Tibial artery (tissue), 4 donors: ENCODE measurements around the gene NRF1.
A peak's percentile ranks its signal among the peaks of the same experiment; 100 is the strongest.

Experiments
- DNase-seq, 2 donors: peaks; one replicate each; pipeline ENCODE4 v3.0.0-alpha.2; 2019
- H3K27ac ChIP-seq, 2 donors: fragments of 200-600 bp; sonication (generic) in 1 of 2; 1 replicate in 1 of 2; 2 replicates in 1 of 2; pipeline ENCODE4 v1.5.1; 2018 to 2019; ENCODE audit warnings: mild to moderate bottlenecking in 1 of 2
- H3K27me3 ChIP-seq, 2 donors: fragments of 200-600 bp; sonication (generic) in 1 of 2; one replicate each; pipeline versions ENCODE4 v1.5.1 to v1.6.0; 2016 to 2019
- H3K36me3 ChIP-seq, 3 donors: fragments of 200-600 bp; sonication (generic) in 2 of 3; one replicate each; pipeline ENCODE4 v1.5.1; 2016 to 2019; ENCODE audit warnings: mild to moderate bottlenecking in 2 of 3
- H3K4me1 ChIP-seq, 4 donors: fragments of 200-600 bp; sonication (generic) in 2 of 4; 1 replicate in 3 of 4; 2 replicates in 1 of 4; pipeline ENCODE4 v1.5.1; 2016 to 2019
- H3K4me3 ChIP-seq, 2 donors: fragments of 200-600 bp; sonication (generic) in 1 of 2; 1 replicate in 1 of 2; 2 replicates in 1 of 2; pipeline ENCODE4 v1.5.1; 2018 to 2019; ENCODE audit warnings: mild to moderate bottlenecking in 2 of 2
- H3K9me3 ChIP-seq, 3 donors: fragments of 200-600 bp; sonication (generic) in 1 of 3; one replicate each; pipeline ENCODE4 v1.5.1; 2016 to 2019
- CTCF ChIP-seq, 2 experiments: fragments of 200-600 bp in 1 of 2; fragments of 450-650 bp in 1 of 2; IDR thresholded peaks; one replicate each; pipeline ENCODE4 v1.5.1; 2017 to 2019; ENCODE audit warnings: antibody characterized with exemption in 2 of 2, mild to moderate bottlenecking in 1 of 2, moderate library complexity in 1 of 2
- intact Hi-C: fragments of 100-400 bp; cut with DNase I; formaldehyde crosslinking; loops from one replicate; pipeline ENCODE4 v1.15.0; 2023; ENCODE audit warnings: low total_unique reads

NRF1 gene

GRCh38 chr7:129610709-129611245, 743 bp upstream of the NRF1 start:
- no peak for DNase-seq
- H3K27me3 ChIP-seq: no peaks in the 10 kb centered on the region
- H3K4me1 ChIP-seq: peaks cover 0 to 43% (median 13%) of the 10 kb centered on the region in 4 donors
- no peaks in the 10 kb centered on the region for H3K9me3 ChIP-seq
- intact Hi-C loops: loop anchor here (10.0 kb wide), 1 partner anchor 214 kb away; no protein-coding TSS in a partner anchor
- peak overlapping the region; percentile 93 to 95 for H3K27ac ChIP-seq
- TF ChIP-seq CTCF (IDR thresholded peaks at IDR 0.05): no peak
- peak overlapping the region; percentile 75 to 92 for H3K4me3 ChIP-seq
- peaks cover 0 to 4% (median 0%) of the 10 kb centered on the region in 3 donors for H3K36me3 ChIP-seq

- H3K36me3 ChIP-seq: peaks cover 0 to 4% (median 0%) of the 10 kb centered on the region in 3 donors
- H3K9me3 ChIP-seq: no peaks in the 10 kb centered on the region
- H3K27me3 ChIP-seq: no peaks in the 10 kb centered on the region
- H3K4me1 ChIP-seq: peaks cover 0 to 55% (median 18%) of the 10 kb centered on the region in 4 donors
- peak overlapping the region; percentile 93 to 95 for H3K27ac ChIP-seq
- TF ChIP-seq CTCF (IDR thresholded peaks at IDR 0.05): peak; percentile 43 to 50
- intact Hi-C loops: loop anchor here (10.0 kb wide), 1 partner anchor 212 kb away; no protein-coding TSS in a partner anchor
- DNase-seq: peak; percentile 67 to 70
- peak overlapping the region; percentile 75 to 92 for H3K4me3 ChIP-seq
Observed at GRCh38 chr7:129612112-129613015, 844 bp downstream of the NRF1 start.

GRCh38 chr7:129613016-129613337, 1.5 kb downstream of the NRF1 start:
- peak overlapping the region; percentile 93 to 95 for H3K27ac ChIP-seq
- H3K4me1 ChIP-seq: peaks cover 0 to 61% (median 20%) of the 10 kb centered on the region in 4 donors
- H3K27me3 ChIP-seq: no peaks in the 10 kb centered on the region
- DNase-seq: no peak
- peak overlapping the region; percentile 75 to 92 for H3K4me3 ChIP-seq
- no peaks in the 10 kb centered on the region for H3K9me3 ChIP-seq
- TF ChIP-seq CTCF (IDR thresholded peaks at IDR 0.05): no peak
- intact Hi-C loops: loop anchor here (10.0 kb wide), 1 partner anchor 212 kb away; no protein-coding TSS in a partner anchor
- peaks cover 0 to 4% (median 0%) of the 10 kb centered on the region in 3 donors for H3K36me3 ChIP-seq

GRCh38 chr7:129615018-129615417, 3.5 kb downstream of the NRF1 start:
- Histone ChIP-seq H3K4me3 (no peak overlapping the region), H3K27me3 (no peaks in the 10 kb centered on the region), H3K4me1 (peaks cover 0 to 68% (median 20%) of the 10 kb centered on the region in 4 donors), H3K9me3 (no peaks in the 10 kb centered on the region), H3K27ac (no peak overlapping the region), H3K36me3 (no peaks in the 10 kb centered on the region)
- no peak for TF ChIP-seq CTCF (IDR thresholded peaks at IDR 0.05)
- intact Hi-C loops: loop anchor here (10.0 kb wide), 1 partner anchor 210 kb away; no protein-coding TSS in a partner anchor
- DNase-seq: no peak

- DNase-seq: no peak
- Histone ChIP-seq H3K27me3 (no peaks in the 10 kb centered on the region), H3K27ac (no peak overlapping the region), H3K9me3 (no peaks in the 10 kb centered on the region), H3K36me3 (no peaks in the 10 kb centered on the region), H3K4me3 (no peak overlapping the region), H3K4me1 (peaks cover 0 to 59% (median 20%) of the 10 kb centered on the region in 4 donors)
- TF ChIP-seq CTCF (IDR thresholded peaks at IDR 0.05): no peak
- intact Hi-C loops: loop anchor here (10.0 kb wide), 1 partner anchor 208 kb away; no protein-coding TSS in a partner anchor
Observed at GRCh38 chr7:129616530-129616929, 5.0 kb downstream of the NRF1 start.
